ENCODE results near the gene NME5.

NME5 gene

DNA sequence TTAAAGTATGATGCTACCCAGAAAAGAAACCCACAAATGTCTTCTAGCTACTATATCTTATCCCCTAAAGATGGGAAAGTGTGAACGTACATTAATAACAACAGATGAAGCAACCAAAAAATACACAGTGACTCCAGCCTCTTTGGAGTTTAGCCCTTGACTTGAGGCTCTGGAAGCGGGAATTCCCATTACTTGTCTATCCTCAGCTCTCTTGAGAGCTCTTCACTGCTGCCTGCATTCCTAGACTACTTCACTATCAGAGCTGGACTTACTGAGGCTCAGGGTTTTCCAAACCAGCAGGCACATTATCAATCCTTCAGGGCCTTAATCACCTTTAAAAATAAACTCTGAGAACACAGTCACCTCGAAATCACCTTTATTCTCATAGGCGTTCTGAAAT is 1.0 kb upstream of the NME5 start:
- DNase-seq (ENCODE audit: low read depth) = no peak
- TF ChIP-seq, protein P1, sequence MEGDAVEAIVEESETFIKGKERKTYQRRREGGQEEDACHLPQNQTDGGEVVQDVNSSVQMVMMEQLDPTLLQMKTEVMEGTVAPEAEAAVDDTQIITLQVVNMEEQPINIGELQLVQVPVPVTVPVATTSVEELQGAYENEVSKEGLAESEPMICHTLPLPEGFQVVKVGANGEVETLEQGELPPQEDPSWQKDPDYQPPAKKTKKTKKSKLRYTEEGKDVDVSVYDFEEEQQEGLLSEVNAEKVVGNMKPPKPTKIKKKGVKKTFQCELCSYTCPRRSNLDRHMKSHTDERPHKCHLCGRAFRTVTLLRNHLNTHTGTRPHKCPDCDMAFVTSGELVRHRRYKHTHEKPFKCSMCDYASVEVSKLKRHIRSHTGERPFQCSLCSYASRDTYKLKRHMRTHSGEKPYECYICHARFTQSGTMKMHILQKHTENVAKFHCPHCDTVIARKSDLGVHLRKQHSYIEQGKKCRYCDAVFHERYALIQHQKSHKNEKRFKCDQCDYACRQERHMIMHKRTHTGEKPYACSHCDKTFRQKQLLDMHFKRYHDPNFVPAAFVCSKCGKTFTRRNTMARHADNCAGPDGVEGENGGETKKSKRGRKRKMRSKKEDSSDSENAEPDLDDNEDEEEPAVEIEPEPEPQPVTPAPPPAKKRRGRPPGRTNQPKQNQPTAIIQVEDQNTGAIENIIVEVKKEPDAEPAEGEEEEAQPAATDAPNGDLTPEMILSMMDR (conservative IDR thresholded peaks at IDR 0.05; ENCODE audit: low read depth, low read length) = no peak
- no peak overlapping the region for H3K4me3 ChIP-seq (ENCODE audit: low read length)

DNA sequence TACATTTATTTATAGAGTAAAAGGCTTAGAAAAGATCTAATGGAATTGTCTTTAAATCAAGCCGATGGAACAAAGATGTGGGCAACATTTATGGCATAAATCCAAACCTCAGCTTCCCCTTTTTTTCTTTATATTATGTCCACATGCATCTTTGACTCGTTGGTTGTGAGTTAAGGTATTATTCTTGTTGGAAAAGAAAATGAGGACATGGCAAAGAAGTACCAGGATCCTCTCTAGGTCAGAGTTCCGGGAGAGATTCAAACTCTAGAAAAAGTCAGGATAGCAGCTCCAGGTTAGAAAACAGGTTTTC is 508 bp upstream of the NME5 start:
- H3K4me3 ChIP-seq (ENCODE audit: low read length) = peak overlapping the region; percentile 84
- TF ChIP-seq, protein P1 (conservative IDR thresholded peaks at IDR 0.05; ENCODE audit: low read depth, low read length) = no peak
- DNase-seq (ENCODE audit: low read depth) = no peak

DNA sequence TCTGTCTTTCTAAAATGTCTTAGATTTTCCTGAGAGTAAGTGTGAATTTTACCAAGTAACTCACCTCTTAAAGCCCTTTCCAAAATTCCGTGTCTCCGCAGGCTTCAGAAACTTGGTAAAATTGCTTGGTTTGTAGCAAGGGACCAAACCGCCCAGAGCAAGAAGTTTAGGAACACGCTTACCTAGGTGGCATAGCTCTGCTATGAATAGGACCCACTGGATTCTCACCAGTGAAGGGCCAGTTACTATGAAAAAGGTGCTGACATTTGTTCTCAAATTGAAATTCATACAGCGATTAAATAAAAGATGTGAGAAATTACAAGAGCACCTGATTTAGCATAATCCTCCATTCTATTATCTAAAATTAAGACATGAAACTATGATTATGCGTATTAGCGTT is 6.7 kb downstream of the NME5 start:
- no peak for DNase-seq (ENCODE audit: low read depth)
- no peak overlapping the region for H3K4me3 ChIP-seq (ENCODE audit: low read length)
- TF ChIP-seq, protein P1 (conservative IDR thresholded peaks at IDR 0.05; ENCODE audit: low read depth, low read length) = no peak

DNA sequence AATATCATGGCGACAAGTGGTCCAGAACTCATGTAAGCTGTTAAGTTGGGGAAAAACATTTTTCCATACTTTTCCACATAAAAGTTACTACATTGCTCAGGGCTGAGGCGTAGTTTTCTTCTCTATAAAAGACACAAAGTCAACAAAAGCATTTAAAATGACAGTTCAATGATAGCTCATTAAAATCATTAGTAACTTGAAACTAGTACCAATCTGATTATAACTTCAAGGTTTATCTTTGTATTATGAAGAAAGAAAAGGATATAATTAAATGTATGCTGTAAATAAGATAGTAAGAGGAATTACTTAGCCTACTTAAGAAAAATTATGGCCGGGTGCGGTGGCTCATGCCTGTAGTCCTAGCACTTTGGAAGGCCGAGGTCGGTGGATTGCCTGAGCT is 9.9 kb downstream of the NME5 start:
- no peak for DNase-seq (ENCODE audit: low read depth)
- TF ChIP-seq, protein P1 (conservative IDR thresholded peaks at IDR 0.05; ENCODE audit: low read depth, low read length) = no peak
- no peak overlapping the region for H3K4me3 ChIP-seq (ENCODE audit: low read length)

DNA sequence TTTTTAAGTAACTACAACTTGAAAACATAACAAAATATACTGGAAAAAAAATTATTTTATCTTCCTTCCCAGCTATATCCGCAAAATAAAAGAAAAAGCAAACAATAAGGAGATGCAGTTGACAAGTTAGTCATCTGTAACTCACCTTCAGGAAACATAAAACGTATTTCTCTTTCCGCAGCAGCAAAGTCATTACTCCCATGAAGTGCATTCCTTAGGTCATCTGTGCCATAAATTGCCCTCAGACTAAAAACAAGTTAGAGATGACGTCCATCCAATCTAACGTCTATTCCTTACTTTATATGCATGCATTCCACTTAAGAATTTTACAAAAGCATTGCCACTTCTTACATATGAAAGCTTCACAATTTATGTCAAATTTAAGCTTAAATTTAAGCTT is 10.9 kb downstream of the NME5 start:
- no peak for DNase-seq (ENCODE audit: low read depth)
- TF ChIP-seq, protein P1 (conservative IDR thresholded peaks at IDR 0.05; ENCODE audit: low read depth, low read length) = no peak
- H3K4me3 ChIP-seq (ENCODE audit: low read length) = no peak overlapping the region

DNA sequence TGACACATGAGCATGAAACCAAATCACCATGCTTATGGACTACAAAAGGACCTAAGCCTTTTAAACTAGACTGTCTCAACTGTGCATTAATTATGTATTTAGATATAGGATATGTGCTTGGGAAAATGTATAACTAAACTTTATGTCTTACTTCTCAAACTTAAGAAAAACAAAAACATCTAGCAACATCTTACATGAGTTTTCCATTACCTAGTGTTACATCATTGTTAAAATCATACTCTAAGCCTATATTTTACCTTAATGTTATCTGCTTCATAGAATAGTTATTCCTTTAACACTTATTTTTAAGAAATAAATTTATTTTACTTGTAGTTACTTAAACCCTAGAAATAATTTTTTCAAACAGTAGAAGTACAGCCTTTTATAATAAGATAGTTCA is 24.0 kb downstream of the NME5 start:
- no peak overlapping the region for H3K4me3 ChIP-seq (ENCODE audit: low read length)
- TF ChIP-seq, protein P1 (conservative IDR thresholded peaks at IDR 0.05; ENCODE audit: low read depth, low read length) = no peak
- no peak for DNase-seq (ENCODE audit: low read depth)

DNA sequence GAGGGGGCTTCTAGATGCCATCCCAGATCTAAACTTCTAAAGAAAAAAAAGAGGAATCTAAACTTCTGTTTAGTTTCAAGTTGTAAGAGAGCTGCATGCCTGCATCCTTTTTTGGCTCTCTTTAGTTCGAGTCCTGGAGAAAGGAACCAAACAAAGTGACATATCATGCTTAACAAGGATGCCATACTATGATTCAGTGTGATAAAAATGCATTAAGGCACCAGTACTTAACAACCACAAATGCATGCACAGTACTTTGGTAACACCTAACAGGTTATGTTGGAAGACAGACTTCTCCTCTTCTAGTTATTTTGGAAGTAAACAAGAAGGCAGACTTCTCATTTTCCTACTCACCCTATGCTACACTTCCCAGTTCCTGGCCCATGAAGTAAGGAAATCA is 27.3 kb downstream of the NME5 start:
- DNase-seq (ENCODE audit: low read depth) = peak; percentile 2
- H3K4me3 ChIP-seq (ENCODE audit: low read length) = no peak overlapping the region
- TF ChIP-seq, protein P1 (conservative IDR thresholded peaks at IDR 0.05; ENCODE audit: low read depth, low read length) = no peak

Measured in retinal pigment epithelial cell (primary cell).